ENCODE data around the gene SIGLEC5.

DNA sequence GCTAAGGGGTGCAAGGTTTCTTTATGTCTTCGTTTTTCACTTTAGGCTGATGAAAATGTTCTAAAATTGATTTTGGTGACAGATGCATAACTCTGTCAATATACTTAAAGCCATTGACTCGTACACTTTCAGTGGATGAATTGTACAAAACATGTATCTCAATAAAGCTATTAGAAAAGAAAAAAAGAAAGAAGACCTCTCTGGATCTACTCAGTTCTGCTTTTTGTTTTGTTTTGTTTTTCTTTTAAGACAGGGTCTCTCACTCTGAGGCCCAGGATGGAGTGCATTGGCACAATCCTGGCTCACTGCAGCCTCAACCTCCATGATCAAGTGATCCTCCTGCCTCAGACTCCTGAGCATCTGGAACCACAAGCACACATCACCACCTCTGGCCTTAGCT is 3.5 kb downstream of the SIGLEC5 start:
- TF ChIP-seq ZFP37 (CRISPR knock-in tag; IDR thresholded peaks at IDR 0.05; ENCODE audit: borderline replicate concordance) (no peak), CAMTA2 (CRISPR knock-in tag; IDR thresholded peaks at IDR 0.05; ENCODE audit: borderline replicate concordance) (no peak), HOXA7 (CRISPR knock-in tag; IDR thresholded peaks at IDR 0.05) (no peak), ZNF670 (CRISPR knock-in tag; IDR thresholded peaks at IDR 0.05; ENCODE audit: borderline replicate concordance) (no peak)
- TF ChIP-seq, protein P1, sequence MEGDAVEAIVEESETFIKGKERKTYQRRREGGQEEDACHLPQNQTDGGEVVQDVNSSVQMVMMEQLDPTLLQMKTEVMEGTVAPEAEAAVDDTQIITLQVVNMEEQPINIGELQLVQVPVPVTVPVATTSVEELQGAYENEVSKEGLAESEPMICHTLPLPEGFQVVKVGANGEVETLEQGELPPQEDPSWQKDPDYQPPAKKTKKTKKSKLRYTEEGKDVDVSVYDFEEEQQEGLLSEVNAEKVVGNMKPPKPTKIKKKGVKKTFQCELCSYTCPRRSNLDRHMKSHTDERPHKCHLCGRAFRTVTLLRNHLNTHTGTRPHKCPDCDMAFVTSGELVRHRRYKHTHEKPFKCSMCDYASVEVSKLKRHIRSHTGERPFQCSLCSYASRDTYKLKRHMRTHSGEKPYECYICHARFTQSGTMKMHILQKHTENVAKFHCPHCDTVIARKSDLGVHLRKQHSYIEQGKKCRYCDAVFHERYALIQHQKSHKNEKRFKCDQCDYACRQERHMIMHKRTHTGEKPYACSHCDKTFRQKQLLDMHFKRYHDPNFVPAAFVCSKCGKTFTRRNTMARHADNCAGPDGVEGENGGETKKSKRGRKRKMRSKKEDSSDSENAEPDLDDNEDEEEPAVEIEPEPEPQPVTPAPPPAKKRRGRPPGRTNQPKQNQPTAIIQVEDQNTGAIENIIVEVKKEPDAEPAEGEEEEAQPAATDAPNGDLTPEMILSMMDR (CRISPR knock-in tag; IDR thresholded peaks at IDR 0.05), result no peak
- TF ChIP-seq, protein P2, sequence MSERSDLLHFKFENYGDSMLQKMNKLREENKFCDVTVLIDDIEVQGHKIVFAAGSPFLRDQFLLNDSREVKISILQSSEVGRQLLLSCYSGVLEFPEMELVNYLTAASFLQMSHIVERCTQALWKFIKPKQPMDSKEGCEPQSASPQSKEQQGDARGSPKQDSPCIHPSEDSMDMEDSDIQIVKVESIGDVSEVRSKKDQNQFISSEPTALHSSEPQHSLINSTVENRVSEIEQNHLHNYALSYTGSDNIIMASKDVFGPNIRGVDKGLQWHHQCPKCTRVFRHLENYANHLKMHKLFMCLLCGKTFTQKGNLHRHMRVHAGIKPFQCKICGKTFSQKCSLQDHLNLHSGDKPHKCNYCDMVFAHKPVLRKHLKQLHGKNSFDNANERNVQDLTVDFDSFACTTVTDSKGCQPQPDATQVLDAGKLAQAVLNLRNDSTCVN (CRISPR knock-in tag; IDR thresholded peaks at IDR 0.05; ENCODE audit: borderline replicate concordance), result no peak
